SK-N-MC (cell line): ENCODE data around the gene RASSF4.

Source experiments
- EZH2 ChIP-seq: fragments of 200-600 bp; sonication (generic); IDR thresholded peaks from one replicate; pipeline ENCODE4 v1.6.1; 2017; ENCODE audit warnings: antibody characterized with exemption
- POLR2AphosphoS5 ChIP-seq: IDR thresholded peaks from 2 replicates; pipeline ENCODE4 v1.6.1; 2012; ENCODE audit warnings: mild to moderate bottlenecking, low read depth, low read length, borderline replicate concordance

GRCh38 chr10:44981172-44982113 lies 21.8 kb downstream of the RASSF4 start:
- no peak for TF ChIP-seq POLR2AphosphoS5
- no peak for TF ChIP-seq EZH2
